Inferior parietal cortex (tissue), 1 donor: ENCODE results near the gene WNT10A.
"Not testable (repeated sequence)": the region's sequence is repeated elsewhere in the genome, so short reads cannot be mapped to it uniquely, and the experiment has no call there.

Experiments
- DNase-seq: peaks from one replicate; pipeline ENCODE4 v3.0.0-alpha.2; 2016; ENCODE audit errors: extremely low spot score

Gene WNT10A

GRCh38 chr2:218893349-218894150, 12.9 kb downstream of the WNT10A start:
- DNase-seq = no peak

- no peak for DNase-seq
Measured at GRCh38 chr2:218894151-218894879, 13.7 kb downstream of the WNT10A start.

GRCh38 chr2:218894880-218895157, 14.2 kb downstream of the WNT10A start:
- no peak for DNase-seq

- DNase-seq = no peak
Measured at GRCh38 chr2:218895326-218895725, 14.7 kb downstream of the WNT10A start.

GRCh38 chr2:218895759-218896500, 15.3 kb downstream of the WNT10A start:
- no peak for DNase-seq

GRCh38 chr2:218896501-218897393, 16.1 kb downstream of the WNT10A start:
- DNase-seq = no peak

GRCh38 chr2:218897394-218898108, 16.9 kb downstream of the WNT10A start:
- no peak for DNase-seq

- peak; percentile 59 for DNase-seq
Measured at GRCh38 chr2:218898109-218898878, 17.6 kb downstream of the WNT10A start.

- no peak for DNase-seq
Measured at GRCh38 chr2:218899147-218899546, 18.5 kb downstream of the WNT10A start.

GRCh38 chr2:218902427-218902826, 21.8 kb downstream of the WNT10A start:
- no peak for DNase-seq

- no peak for DNase-seq
Measured at GRCh38 chr2:218904176-218904575, 23.5 kb downstream of the WNT10A start.

GRCh38 chr2:218908721-218909619, 28.3 kb downstream of the WNT10A start:
- DNase-seq = peak; percentile 74

GRCh38 chr2:218910741-218911140, 30.1 kb downstream of the WNT10A start:
- DNase-seq = no peak

GRCh38 chr2:218920504-218920903, 39.9 kb downstream of the WNT10A start:
- no peak for DNase-seq

- DNase-seq = no peak
Measured at GRCh38 chr2:218924757-218925156, 44.1 kb downstream of the WNT10A start.

GRCh38 chr2:218925434-218925833, 44.8 kb downstream of the WNT10A start:
- no peak for DNase-seq

GRCh38 chr2:218927422-218927821, 46.8 kb downstream of the WNT10A start:
- DNase-seq = peak; percentile 3

GRCh38 chr2:218927876-218928275, 47.2 kb downstream of the WNT10A start:
- no peak for DNase-seq

- DNase-seq = not testable (repeated sequence)
Measured at GRCh38 chr2:218930488-218930887, 49.8 kb downstream of the WNT10A start.
